DMS 273 (cell line): Measurements from ENCODE around the gene LMLN.
"Not testable (repeated sequence)": the region's sequence is repeated elsewhere in the genome, so short reads cannot be mapped to it uniquely, and the experiment has no call there.

ENCODE experiments used
- DNase-seq: peaks from one replicate; lab custom pipeline; 2025; ENCODE audit not compliant: unreplicated experiment; lab: John Stamatoyannopoulos, UW

LMLN gene

GRCh38 chr3:197959891-197960693, at the start of gene LMLN:
LMLN (plus strand) TSS chr3:197960217; CDS start chr3:197960246, 29 bp downstream.
- DNase-seq: peak; percentile 99

DNA sequence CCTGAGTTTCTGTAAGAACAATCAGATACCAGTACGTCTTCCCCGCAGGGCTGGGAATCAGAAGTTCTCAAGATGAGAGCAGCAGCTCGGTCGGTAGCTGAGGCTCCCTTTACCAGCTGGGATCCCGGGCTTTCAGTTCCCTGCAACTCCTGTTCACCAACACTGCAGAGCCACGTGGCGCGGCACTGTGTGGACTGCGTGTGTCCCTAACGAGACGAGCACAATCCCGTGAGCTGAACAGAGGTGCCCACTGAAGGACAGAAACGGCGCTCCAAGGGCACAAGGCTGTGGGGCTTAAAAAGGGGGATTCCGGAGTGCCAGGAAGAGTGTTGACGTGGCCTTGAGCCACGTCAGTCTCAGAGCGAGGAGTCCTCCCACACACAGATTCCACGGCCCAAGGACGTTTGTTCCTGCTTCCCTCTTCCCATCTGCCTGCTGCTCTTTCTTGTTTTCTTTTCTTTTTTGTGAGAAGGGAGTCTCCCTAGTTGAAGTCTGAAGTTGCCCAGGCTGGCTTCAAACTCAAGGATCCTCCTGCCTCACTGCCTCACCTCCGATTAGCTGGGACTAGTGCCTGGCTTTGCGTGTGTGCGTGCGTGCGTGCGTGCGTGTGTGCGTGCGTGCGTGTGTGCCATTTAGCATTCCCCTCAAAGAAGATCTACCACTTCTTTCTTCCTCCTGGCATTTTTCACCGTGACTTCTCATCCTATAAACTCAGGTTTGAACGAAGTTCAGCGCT, 47.1 kb upstream of the LMLN start:
- DNase-seq: no peak

- no peak for DNase-seq
These were observed 46.2 kb upstream of the LMLN start for GRCh38 chr3:197913641-197914380.

GRCh38 chr3:197921429-197922275, 38.4 kb upstream of the LMLN start:
- not testable (repeated sequence) for DNase-seq

DNA sequence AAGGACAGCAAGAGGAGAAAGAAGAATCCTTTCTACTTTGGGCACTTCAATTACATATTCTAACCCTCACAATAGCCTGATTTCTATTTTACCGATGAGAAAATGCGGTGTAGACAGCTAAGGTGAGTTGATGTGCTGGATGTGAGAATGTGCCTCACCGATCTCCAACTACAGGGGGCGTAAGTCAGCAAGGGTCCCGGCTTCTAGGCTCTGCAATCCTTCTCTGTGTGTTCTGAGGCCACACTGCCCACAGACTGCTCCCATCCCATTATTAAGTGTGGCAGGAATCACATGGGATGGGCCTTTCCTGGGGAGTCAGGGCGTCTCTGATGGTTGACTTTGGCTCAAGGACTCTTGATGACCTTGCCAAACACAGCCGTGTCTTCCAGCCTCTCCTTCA, 33.6 kb upstream of the LMLN start:
- peak; percentile 26 for DNase-seq

GRCh38 chr3:197927578-197927977, 32.4 kb upstream of the LMLN start:
- not testable (repeated sequence) for DNase-seq

GRCh38 chr3:197936819-197937384, 23.1 kb upstream of the LMLN start:
- no peak for DNase-seq

GRCh38 chr3:197940745-197941384, 19.2 kb upstream of the LMLN start:
- DNase-seq: no peak

GRCh38 chr3:197942956-197943556, 17.0 kb upstream of the LMLN start:
- peak; percentile 77 for DNase-seq

DNA sequence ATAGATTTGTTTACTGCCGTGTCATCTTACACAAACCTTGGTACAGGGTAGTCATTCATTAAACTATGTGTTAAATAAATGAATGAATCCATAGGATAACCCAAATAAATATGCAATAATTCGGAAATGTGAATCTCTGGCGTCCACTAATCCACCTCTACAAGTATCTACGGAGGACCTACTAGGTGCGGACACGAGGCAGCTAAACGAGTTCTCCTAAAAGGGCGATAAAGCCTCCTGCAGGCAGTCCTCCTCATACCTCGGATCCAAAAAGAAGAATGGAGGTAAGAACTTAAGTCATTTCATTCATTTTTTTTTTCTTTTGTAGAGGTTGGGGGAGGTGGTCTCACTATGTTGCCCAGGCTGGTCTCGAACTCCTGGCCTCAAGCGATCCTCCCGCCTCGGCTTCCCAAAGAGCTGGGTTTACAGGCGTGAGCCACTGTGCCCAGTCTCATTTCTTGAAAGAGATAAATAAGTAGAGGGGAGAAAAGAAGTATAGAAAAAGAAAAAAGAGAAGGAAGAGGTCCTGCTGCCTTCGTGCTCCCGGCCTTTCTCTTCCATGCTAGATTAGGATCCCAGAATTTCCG, 10.7 kb upstream of the LMLN start:
- no peak for DNase-seq

GRCh38 chr3:197949778-197950676, 10.0 kb upstream of the LMLN start, which contains the start of gene RPL35A:
RPL35A (plus strand) TSS chr3:197950190; CDS start chr3:197950968, 778 bp downstream.
- peak; percentile 100 for DNase-seq

GRCh38 chr3:197950677-197951061, 9.3 kb upstream of the LMLN start:
- DNase-seq: peak; percentile 57

DNA sequence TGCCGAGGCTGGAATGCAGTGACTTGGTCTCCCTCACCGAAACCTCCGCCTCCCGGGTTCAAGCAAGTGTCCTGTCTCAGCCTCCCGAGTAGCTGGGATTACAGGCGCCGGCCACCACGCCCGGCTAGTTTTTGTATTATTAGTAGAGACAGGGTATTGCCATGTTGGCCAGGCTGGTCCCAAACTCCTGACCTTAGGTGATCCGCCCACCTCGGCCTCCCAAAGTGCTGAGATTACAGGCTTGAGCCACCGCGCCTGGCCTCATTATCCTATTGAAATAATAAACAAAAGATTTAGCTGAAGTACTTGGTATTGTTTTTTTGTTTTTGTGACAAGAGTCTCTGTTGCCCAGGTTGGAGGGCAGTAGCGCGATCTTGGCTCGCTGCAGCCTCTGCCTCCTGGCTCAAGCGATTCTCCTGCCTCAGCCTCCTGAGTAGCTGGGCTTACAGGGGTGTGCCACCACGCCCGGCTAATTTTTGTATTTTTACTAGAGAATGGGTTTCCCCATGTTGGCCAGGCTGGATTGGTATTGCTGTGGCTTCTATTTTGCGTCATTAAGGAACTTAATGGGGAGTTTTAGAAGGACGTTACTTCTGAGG, 8.5 kb upstream of the LMLN start:
- DNase-seq: peak; percentile 54

DNA sequence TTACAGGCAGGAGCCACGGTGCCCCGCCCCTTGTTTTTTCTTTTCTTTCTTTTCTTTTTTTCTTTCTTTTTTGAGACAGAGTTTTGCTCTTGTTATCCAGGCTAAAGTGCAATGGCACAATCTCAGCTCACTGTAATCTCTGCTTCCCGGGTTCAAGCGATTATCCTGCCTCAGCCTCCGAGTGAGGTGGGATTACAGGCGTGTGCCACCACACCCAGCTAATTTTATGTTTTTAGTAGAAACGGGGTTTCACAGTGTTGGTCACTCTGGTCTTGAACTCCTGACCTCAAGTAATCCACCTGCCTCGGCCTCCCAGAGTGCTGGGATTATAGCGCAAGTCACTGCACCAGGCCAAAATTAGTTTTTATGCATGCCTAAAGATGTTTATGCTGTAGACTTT, 7.6 kb upstream of the LMLN start:
- DNase-seq: no peak

- DNase-seq: no peak
These were observed 6.7 kb upstream of the LMLN start for GRCh38 chr3:197953325-197953724.

- DNase-seq: peak; percentile 35
These were observed 6.1 kb upstream of the LMLN start for GRCh38 chr3:197953881-197954280.

DNA sequence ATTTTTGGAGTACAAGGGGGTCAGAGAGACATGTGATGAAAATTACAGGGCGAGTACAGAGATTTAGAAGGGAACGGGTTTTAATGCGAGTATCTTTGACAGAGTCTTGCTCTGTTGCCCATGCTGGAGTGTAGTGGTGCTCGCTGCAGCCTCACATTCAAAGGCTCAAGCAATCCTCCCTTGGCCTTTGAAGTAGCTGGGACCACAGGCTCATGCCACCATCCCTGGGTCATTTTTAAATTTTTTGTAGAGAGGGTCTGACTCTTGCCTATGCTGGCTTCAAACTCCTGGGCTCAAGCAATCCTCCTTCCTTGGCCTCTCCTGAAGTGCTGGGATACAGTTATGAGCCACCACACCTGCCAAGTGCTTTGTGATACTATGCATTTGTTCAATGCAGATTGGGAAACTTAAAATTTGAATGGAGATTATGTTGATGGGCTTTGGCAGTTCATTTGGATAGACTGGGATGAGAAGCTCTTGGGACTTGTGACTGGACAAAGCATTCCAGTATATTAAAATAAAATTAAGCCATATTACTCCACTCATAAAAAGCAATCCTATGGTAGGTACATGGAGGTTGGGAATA, 4.0 kb upstream of the LMLN start:
- DNase-seq: peak; percentile 56
